NCI-H2081 treated with DMSO at 0.1 percent for 48 hours (cell line): ENCODE measurements around the gene EXOC7.
"Not testable (repeated sequence)": the region's sequence is repeated elsewhere in the genome, so short reads cannot be mapped to it uniquely, and the experiment has no call there.

ENCODE experiments used
- DNase-seq: peaks from one replicate; lab custom pipeline; 2025; lab: John Stamatoyannopoulos, UW

Gene EXOC7

GRCh38 chr17:76046064-76046463 lies 57.5 kb downstream of the EXOC7 start:
- DNase-seq, result no peak

- DNase-seq, result not testable (repeated sequence)
Observed at GRCh38 chr17:76044475-76045007, 59.0 kb downstream of the EXOC7 start.

- DNase-seq, result not testable (repeated sequence)
Observed at GRCh38 chr17:76042868-76043267, 60.7 kb downstream of the EXOC7 start.

GRCh38 chr17:76040376-76040775 lies 63.2 kb downstream of the EXOC7 start:
- no peak for DNase-seq

- no peak for DNase-seq
Observed at GRCh38 chr17:76039121-76039520, 64.5 kb downstream of the EXOC7 start.

GRCh38 chr17:76038050-76038449 lies 65.5 kb downstream of the EXOC7 start:
- DNase-seq, result no peak

- DNase-seq, result no peak
Observed at GRCh38 chr17:76036497-76037261, 66.9 kb downstream of the EXOC7 start.

GRCh38 chr17:76034428-76035350 lies 68.9 kb downstream of the EXOC7 start:
- no peak for DNase-seq

GRCh38 chr17:76033139-76033538 lies 70.4 kb downstream of the EXOC7 start:
- no peak for DNase-seq

GRCh38 chr17:76032780-76033108 lies 70.8 kb downstream of the EXOC7 start:
- DNase-seq, result no peak

GRCh38 chr17:76032073-76032779 lies 71.4 kb downstream of the EXOC7 start:
- DNase-seq, result peak; percentile 46
